ENCODE data around the gene ABCB9.

ABCB9 gene

GRCh38 chr12:122981587-122982476 lies 15.6 kb upstream of the ABCB9 start:
- DNase-seq (ENCODE audit: low read depth, low spot score): no peak

- DNase-seq (ENCODE audit: low read depth, low spot score): no peak
These were observed 14.8 kb upstream of the ABCB9 start for GRCh38 chr12:122981036-122981471.

GRCh38 chr12:122980183-122981035 lies 14.1 kb upstream of the ABCB9 start, which contains the start of gene ARL6IP4:
Gene ARL6IP4, plus strand, starts transcription at chr12:122980681. Its CDS starts 459 bp downstream, at chr12:122981140.
- DNase-seq (ENCODE audit: low read depth, low spot score): peak; percentile 28

GRCh38 chr12:122979908-122980182 lies 13.6 kb upstream of the ABCB9 start:
- DNase-seq (ENCODE audit: low read depth, low spot score): no peak

GRCh38 chr12:122979001-122979907 lies 13.0 kb upstream of the ABCB9 start:
- no peak for DNase-seq (ENCODE audit: low read depth, low spot score)

- no peak for DNase-seq (ENCODE audit: low read depth, low spot score)
These were observed 12.3 kb upstream of the ABCB9 start for GRCh38 chr12:122978507-122978955.

GRCh38 chr12:122977655-122978392 lies 11.6 kb upstream of the ABCB9 start:
- DNase-seq (ENCODE audit: low read depth, low spot score): no peak

- DNase-seq (ENCODE audit: low read depth, low spot score): no peak
These were observed 10.9 kb upstream of the ABCB9 start for GRCh38 chr12:122977153-122977552.

- no peak for DNase-seq (ENCODE audit: low read depth, low spot score)
These were observed 10.3 kb upstream of the ABCB9 start for GRCh38 chr12:122976648-122976975.

- DNase-seq (ENCODE audit: low read depth, low spot score): no peak
These were observed 9.8 kb upstream of the ABCB9 start for GRCh38 chr12:122975790-122976647.

- DNase-seq (ENCODE audit: low read depth, low spot score): peak; percentile 88
These were observed 8.9 kb upstream of the ABCB9 start, which contains the start of gene OGFOD2 for GRCh38 chr12:122974892-122975789. Gene OGFOD2, plus strand, starts transcription at chr12:122975244. Its CDS starts 8 bp downstream, at chr12:122975252.

GRCh38 chr12:122974274-122974891 lies 8.1 kb upstream of the ABCB9 start:
- peak; percentile 99 for DNase-seq (ENCODE audit: low read depth, low spot score)

GRCh38 chr12:122969676-122970075 lies 3.4 kb upstream of the ABCB9 start:
- no peak for DNase-seq (ENCODE audit: low read depth, low spot score)

GRCh38 chr12:122968104-122968503 lies 1.8 kb upstream of the ABCB9 start:
- no peak for DNase-seq (ENCODE audit: low read depth, low spot score)

GRCh38 chr12:122966743-122967550 lies 684 bp upstream of the ABCB9 start:
- no peak for DNase-seq (ENCODE audit: low read depth, low spot score)

GRCh38 chr12:122965321-122965751 lies 927 bp downstream of the ABCB9 start:
- DNase-seq (ENCODE audit: low read depth, low spot score): no peak

Data from activated CD4-positive, CD25-positive, alpha-beta regulatory T cell treated with anti-CD3 and anti-CD28 coated beads, Interleukin-2, amount 50 U/mL, for 16 hours (primary cell).